ENCODE measurements around the gene SCRN3.

The SCRN3 gene

GRCh38 chr2:174365571-174365970 lies 30.0 kb upstream of the SCRN3 start:
- TF ChIP-seq CTCF (IDR thresholded peaks at IDR 0.05): no peak

DNA sequence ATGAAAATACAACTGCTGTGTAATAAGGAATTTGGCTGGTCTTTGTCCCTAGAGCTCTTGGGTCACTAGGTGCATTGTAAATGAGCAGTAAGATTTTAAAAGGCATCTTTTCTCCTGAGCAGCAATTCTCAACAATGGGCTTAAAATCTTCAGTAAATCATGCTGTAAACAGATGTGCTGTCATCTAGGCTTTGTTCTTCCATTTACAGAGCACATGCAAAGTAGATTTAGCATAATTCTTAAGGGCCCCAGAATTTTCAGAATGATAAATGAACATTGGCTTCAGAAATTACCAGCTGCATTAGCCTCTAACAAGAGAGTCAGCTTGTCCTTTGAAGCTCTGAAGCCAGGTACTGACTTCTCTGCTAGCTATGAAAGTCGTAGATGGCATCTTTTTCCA lies 26.8 kb upstream of the SCRN3 start:
- TF ChIP-seq CTCF (IDR thresholded peaks at IDR 0.05): no peak

DNA sequence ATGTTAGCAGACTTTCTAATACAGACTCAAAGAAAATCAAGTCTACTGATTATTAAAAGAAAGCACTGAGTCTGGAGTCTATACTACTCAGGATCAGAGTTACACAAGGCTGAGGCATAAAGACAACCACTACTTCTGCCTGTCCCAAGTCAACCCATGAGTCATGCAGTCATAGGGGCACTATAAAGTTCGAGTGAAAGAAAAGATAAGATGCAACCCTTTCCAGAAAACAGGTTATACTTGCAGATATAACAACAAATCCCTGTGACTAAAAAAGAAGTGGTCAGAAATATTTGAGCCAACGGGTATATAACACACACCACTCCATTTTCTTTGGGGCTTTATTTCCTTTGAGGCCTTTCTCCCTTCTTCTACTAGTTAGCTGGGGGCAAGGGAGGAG lies 18.6 kb upstream of the SCRN3 start:
- TF ChIP-seq CTCF (IDR thresholded peaks at IDR 0.05): no peak

DNA sequence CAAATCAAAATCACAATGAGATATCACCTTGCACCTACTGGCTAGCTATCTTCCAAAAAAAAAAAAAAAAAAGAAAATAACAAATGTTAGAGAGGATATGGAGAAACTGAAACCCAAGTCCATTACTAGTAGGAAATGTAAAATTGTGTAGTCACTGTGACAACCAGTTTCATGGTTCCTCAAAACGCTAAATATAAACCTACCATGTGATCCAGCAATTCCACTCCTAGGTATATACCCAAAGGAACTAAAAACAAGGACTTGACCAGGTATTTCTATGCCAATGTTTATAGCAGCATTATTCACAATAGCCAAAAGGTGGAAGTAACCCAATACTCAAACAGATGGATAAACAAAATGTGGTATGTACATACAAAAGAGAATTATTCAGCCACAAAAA lies 11.7 kb upstream of the SCRN3 start:
- TF ChIP-seq CTCF (IDR thresholded peaks at IDR 0.05): no peak

DNA sequence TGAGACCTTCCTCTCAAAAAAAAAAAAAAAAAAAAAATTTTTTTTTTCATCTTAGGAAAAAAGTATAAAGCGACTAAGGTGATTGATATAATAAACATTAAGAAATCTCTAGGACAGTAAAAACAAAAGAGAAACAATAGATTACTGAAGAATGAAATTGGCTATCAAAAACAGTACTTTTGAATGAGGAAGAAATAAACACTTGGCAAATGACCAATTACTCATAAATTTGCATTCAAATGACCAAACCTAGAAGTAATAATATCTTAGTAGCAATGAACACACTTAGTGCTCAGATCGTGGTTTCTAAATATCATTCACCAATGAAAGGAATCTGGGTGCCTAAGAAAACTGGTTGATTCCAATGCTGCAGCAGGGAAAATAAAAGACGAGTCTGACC lies 10.3 kb upstream of the SCRN3 start:
- no peak for TF ChIP-seq CTCF (IDR thresholded peaks at IDR 0.05)

DNA sequence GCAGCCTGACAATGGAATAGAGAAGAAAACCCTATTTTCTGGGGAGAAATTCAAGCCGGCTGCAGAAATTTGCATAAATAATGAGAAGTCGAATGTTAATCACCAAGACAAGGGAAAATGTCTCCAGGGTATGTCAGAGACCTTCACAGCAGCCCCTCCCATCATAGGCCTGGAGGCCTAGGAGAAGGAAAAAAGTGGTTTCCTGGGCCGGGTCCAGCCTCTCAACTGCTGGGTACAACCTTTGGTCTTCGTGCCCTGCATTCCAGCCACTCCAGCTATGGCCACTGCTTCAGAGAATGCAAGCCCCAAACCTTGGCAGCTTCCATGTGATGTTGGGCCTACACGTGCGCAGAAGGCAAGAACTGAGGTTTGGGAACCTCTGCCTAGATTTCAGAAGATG lies 6.0 kb upstream of the SCRN3 start:
- no peak for TF ChIP-seq CTCF (IDR thresholded peaks at IDR 0.05)

DNA sequence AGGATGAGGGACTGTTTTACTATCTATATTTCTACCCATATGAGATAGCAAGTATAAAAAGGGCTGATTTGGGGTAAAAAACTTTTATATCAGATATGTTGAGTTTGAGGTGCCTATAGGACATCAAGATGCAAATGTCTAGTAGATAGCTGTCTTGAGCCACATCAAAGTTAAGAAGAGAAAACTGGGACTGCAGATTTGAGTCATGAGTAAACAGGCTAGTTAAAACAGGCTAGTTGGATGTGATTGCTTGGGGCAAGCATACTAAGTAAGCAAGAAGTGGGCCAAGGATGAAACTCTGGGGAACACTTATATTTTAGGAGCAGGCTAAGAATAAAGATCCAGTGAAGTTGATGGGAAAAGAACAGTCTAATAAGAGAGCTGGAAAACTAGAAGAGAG lies 2.8 kb upstream of the SCRN3 start:
- no peak for TF ChIP-seq CTCF (IDR thresholded peaks at IDR 0.05)

DNA sequence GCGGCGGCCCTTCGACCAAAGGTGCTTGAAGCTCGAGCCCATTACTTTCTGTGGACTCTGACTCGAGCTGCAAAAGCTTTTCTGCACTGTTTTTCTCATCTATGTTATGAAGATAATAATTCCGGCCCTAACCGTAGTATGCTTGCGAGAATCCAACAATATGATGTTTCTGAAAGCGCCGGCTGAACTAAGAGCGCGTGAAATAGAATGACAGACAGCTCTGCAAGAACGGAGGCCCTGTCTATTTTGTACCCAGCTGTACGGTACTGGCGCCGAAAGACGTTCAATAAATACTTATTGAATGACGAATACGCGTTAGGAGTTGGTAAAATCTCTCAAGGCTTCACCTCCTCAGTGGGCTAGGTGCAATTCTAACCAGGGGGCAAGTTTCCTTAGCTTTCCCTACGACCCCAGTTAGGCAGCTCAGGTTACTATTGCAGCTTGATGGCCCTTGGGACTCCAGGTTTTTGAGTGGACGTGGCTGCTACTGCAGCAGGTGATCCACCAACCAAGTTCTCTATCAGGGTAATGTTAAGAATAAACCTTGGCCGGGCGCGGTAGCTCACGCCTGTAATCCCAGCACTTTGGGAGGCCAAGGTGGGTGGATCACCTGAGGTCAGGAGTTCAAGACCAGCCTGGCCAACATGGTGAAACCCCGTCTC lies 570 bp downstream of the SCRN3 start:
- TF ChIP-seq CTCF (IDR thresholded peaks at IDR 0.05): no peak

Data from LNCAP (cell line).